ENCODE data around the gene CFAP298. TPM values are rescaled to one million over a fixed set of nuclear protein-coding genes. Genes with fewer than 3 reads are reported as not detected.
"Not testable (repeated sequence)": the region's sequence is repeated elsewhere in the genome, so short reads cannot be mapped to it uniquely, and the experiment has no call there.

Gene CFAP298
- total RNA-seq, 4 donors from 2014 or later = 17.3 to 28.0 (median 20.6) TPM

DNA sequence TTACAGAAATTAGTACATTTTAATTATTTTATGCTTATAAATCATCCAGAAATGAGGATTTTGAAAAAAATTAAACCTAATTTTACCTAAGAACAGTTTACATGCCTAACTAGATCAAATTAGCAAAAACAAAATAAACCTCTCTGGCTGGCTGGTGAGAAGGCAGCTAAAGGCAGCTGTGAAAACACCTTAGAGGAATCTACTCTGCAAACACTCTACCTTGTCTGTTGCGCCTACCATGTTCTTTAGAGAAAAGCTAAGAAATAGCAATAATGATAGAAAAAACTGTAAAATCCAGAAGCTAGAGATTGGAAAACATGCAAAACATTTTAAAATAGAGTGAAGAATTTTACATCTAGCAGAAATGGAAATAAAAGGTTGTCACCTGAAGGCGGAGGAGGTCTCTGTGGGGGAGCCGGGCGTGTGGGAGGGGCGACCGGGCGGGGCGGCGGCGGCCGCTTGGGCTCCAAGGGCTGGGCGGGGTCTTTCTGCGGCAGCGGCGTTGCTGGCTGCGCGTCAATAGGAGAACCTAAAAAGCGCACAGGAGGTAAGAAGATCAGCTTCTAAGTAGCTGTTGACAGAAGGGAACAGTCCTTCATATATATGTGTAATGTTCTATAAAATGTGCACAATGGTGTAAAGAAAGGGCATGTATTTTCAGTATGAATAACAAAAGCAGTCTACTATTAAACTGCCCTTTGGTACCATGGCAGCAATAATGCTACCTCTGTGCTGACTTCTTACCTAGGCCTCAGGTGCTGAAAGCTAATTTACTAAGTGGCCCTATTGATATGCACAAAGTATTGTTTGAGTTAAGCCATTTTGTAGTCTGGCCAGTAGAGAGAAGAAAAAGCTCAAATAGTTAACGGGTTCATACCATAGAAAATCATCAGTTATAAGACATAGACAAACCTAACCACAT, 33.3 kb upstream of the CFAP298 start:
- Histone ChIP-seq H3K4me3 (no peak overlapping the region), H3K4me1 (no peaks in the 10 kb centered on the region), H3K27ac (no peak overlapping the region), H3K9me3 (no peaks in the 10 kb centered on the region), H3K27me3 (no peaks in the 10 kb centered on the region), H3K36me3 (peaks cover 0 to 78% (median 0%) of the 10 kb centered on the region in 3 donors)
- TF ChIP-seq POLR2A (IDR thresholded peaks at IDR 0.05) = no peak
- TF ChIP-seq, protein P1, sequence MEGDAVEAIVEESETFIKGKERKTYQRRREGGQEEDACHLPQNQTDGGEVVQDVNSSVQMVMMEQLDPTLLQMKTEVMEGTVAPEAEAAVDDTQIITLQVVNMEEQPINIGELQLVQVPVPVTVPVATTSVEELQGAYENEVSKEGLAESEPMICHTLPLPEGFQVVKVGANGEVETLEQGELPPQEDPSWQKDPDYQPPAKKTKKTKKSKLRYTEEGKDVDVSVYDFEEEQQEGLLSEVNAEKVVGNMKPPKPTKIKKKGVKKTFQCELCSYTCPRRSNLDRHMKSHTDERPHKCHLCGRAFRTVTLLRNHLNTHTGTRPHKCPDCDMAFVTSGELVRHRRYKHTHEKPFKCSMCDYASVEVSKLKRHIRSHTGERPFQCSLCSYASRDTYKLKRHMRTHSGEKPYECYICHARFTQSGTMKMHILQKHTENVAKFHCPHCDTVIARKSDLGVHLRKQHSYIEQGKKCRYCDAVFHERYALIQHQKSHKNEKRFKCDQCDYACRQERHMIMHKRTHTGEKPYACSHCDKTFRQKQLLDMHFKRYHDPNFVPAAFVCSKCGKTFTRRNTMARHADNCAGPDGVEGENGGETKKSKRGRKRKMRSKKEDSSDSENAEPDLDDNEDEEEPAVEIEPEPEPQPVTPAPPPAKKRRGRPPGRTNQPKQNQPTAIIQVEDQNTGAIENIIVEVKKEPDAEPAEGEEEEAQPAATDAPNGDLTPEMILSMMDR (IDR thresholded peaks at IDR 0.05) = no peak
- DNase-seq = no peak

- H3K36me3 ChIP-seq = peaks cover 0 to 82% (median 0%) of the 10 kb centered on the region in 3 donors
- H3K4me3 ChIP-seq = no peak overlapping the region
- H3K9me3 ChIP-seq = no peaks in the 10 kb centered on the region
- TF ChIP-seq, protein P1 (IDR thresholded peaks at IDR 0.05) = no peak
- no peak for TF ChIP-seq POLR2A (IDR thresholded peaks at IDR 0.05)
- no peak for DNase-seq
- H3K27me3 ChIP-seq = no peaks in the 10 kb centered on the region
- H3K27ac ChIP-seq = no peak overlapping the region
- no peaks in the 10 kb centered on the region for H3K4me1 ChIP-seq
Measured at GRCh38 chr21:32641710-32642698, 29.8 kb upstream of the CFAP298 start.

GRCh38 chr21:32626621-32627196, 14.5 kb upstream of the CFAP298 start:
- Histone ChIP-seq H3K27ac (no peak overlapping the region), H3K27me3 (no peaks in the 10 kb centered on the region)

GRCh38 chr21:32618218-32618617, 6.0 kb upstream of the CFAP298 start:
- not testable (repeated sequence) for H3K27me3 ChIP-seq, H3K4me3 ChIP-seq, H3K36me3 ChIP-seq, DNase-seq, H3K9me3 ChIP-seq, H3K4me1 ChIP-seq, H3K27ac ChIP-seq

More at GRCh38 chr21:32626621-32627196, 14.5 kb upstream of the CFAP298 start:
- H3K4me1 ChIP-seq = no peaks in the 10 kb centered on the region
- H3K9me3 ChIP-seq = no peaks in the 10 kb centered on the region
- DNase-seq = no peak
- peaks cover 0 to 25% (median 0%) of the 10 kb centered on the region in 3 donors for H3K36me3 ChIP-seq
- no peak overlapping the region for H3K4me3 ChIP-seq
- TF ChIP-seq, protein P1 (IDR thresholded peaks at IDR 0.05) = no peak
- no peak for TF ChIP-seq POLR2A (IDR thresholded peaks at IDR 0.05)

- Histone ChIP-seq H3K9me3 (no peaks in the 10 kb centered on the region), H3K36me3 (peaks cover 0 to 12% (median 0%) of the 10 kb centered on the region in 3 donors), H3K27ac (peak overlapping the region in 2 of 4 donors; percentile 70 to 86), H3K4me3 (peak overlapping the region; percentile 71 to 87 (median 80)), H3K27me3 (no peaks in the 10 kb centered on the region), H3K4me1 (peaks cover 0 to 11% (median 6%) of the 10 kb centered on the region in 4 donors)
- no peak for DNase-seq
- no peak for TF ChIP-seq POLR2A (IDR thresholded peaks at IDR 0.05)
- TF ChIP-seq, protein P1 (IDR thresholded peaks at IDR 0.05) = no peak
Measured at GRCh38 chr21:32613436-32614043, 1.4 kb upstream of the CFAP298 start.

Measured in Peyer's patch (tissue), 4 donors.